Activated T-cell treated with anti-CD3 and anti-CD28 coated beads for 24 hours (primary cell): ENCODE data around the gene CLDN24.

Experiments
- DNase-seq: peaks from one replicate; pipeline ENCODE4 v3.0.0-alpha.2; 2020; ENCODE audit warnings: low read depth

The CLDN24 gene

DNA sequence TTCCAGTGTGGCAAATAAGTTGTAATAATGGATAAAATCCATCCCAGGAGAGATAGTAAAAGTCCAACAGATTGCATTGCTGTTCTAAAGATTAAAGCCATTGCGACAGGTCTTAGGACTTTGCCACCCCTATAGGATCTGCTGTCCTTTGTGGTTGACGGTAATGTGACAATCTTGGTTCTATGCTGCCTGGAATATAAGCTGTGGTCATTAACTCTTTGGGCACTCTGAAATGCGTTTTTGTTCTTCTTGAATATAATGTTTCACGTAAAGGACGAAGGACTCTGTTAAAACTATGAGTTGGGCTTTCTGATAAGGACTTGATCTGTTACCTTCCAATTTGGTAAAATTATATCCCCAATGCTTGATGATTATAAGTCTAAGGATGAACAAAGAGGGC is at the start of gene CLDN24:
Gene CLDN24, minus strand, starts transcription at position 101 of the 400 bp plus-strand sequence. Its CDS starts 0 bp downstream, at position 101.
- no peak for DNase-seq

DNA sequence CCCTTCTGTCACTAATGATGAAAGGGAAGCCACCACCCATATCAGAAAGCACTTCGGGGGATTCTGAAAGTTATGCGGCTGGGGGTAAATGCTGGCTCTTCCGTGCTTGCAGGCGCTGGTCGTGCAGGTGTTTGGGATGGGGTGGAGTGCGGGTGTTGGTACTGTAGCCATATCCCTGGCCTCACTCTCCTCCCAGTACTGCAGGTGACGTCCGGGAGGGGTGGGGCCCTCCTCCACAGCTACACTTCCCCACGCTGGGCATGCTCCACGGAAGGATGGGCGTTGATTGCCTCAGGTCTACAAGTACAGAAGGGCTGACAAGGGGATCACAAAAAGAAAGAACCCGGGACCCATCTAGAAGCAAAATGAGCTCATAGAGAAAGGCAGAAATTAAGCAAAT is 48.6 kb upstream of the CLDN24 start:
- DNase-seq = no peak

DNA sequence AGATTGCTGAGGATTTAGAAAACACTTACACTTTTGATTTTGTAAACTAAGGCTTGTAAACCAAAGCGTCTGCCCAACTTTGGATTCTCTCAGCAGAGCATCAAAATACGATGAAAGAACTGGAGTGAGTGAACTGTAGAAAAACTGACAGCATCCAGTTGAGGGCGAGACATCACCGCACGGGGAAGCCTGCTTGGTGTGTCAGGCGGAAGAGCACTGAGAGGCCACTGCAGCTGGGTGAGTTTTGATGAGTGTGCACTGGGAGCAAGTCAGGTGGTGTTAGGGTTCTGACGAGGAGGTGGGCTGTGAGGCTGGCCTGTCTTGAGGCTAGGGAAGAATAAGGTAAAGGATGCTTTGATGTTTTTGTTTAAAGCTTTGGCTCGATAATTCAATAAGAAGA is 46.8 kb upstream of the CLDN24 start:
- DNase-seq = no peak

DNA sequence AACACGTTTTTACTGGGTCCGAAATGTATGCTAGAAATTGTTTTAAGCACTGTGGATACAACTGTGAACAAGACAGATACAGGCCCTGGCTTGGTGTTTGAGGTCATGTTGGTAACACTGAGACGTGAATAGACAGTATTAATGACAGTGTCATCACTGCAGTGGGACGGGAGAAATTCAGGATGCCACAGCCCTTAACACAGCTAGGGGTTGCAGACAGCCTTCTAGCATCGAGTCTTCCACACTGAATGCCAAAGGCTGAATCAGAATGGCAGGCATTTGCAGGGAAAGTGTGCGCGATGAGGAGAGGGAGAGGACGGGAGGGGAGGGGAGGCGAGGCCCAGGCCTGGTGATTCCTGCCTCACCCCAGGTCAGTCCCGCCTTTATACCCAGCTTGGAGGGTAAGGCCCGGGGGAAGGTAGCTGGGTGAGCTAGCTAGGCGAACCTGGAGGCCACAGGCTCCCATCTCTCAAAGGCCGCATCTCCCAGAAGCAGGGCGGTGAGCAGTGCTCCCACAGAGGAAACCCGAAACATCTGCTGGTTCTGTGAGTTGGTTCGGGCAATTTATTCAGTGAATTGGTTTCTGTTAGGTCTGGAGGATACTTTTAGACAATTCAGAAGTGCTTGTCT is 44.1 kb upstream of the CLDN24 start:
- DNase-seq = no peak

DNA sequence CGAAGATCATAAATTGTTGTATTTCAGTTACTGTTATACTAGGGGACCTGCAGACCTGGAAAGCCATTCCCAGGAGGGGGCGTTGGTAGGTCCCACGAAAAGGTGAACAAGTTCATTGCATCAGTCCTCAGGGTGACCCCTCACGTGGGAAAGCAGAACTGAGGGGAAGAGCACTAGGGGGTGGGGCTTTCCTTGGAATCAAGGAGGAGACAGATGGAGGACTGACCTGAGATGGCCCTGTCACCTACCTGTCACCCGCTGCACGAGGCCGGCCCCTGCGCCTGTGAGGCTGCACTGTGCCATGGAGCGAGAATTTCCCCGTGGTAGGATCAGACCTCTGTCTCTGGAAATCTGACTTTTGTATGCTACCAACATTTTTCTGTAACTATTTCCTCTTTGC is 41.8 kb upstream of the CLDN24 start:
- DNase-seq = no peak

DNA sequence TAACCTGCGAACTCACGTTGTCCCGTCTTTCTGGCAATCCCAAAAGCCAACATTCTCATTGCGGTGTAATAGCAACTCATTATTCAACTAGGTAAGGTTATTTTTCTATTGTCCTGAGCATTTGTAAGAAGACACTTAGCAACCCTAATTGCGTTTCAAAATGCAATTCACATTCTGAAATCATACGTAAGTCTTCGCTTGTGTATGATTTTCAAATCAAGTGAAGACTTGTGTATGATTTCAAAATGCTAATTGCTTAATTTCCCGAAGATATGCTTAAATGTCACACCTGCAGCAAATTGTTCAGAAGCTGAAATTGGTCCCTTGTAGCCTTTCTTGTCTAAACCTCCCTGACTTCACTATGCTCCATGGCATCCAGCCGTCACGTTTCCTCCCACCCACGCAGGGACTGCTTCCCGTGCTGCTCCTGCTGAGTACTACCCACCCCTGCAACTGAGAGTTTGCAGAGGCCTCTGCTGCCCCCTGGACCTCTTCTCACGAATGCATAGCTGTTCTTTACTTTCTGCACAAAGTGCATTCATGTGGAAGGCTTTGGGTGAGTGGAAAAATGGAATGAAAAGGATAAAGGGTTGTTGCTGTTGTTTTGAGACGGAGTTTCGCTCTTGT is 40.8 kb upstream of the CLDN24 start:
- DNase-seq = no peak

DNA sequence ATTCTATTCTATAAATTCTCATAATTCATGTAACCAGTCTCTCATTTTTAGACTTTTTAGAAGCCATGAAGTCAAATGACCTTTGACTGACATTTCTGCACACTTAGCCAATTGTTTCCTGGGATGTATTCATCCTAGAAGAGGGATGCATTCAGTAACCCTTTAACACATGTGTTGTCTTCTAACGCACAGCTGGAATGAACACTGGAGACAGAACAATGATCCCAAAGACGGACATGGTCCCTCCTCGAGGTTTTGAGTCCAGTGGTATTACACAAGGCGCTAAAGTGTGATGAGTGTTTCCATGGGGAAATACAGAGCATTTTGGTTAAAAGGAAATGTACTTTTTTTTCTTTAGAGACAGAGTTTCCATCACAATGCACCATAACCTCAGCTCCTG is 39.8 kb upstream of the CLDN24 start:
- DNase-seq = no peak

DNA sequence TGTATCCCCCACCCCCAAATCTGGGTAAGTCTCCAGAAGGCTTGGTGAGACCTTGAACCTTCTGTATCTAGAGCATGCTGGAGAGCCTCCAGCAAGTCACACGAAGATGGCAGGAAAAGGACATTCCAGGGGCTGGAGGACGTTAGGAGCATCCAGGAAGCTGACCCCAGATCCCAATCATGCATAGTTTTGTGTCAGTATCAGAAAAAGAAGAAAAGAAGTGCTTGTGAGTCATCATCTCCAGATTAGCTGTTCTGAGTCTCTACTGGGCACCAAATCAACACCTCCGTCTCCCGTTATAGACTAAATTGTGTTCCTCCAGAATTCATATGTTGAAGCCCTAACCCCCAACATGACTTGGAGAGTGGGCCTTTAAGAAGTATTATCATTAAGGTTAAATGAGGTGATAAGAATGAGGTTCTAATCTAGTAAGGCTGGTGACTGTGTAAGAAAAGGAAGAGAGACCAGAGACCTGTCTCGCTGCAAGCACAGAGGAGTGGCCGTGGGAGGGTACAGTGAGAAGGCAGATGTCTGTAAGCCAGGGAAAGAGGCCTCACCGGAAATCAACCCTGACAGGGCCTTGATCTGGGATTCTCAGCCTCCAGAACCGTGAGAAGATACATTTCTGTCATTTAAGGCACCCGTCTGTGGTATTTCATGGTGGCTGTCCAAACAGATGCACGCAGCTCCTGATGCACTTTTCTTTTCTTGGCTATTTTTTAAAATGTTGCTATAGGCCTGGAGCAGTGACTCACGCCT is 38.1 kb upstream of the CLDN24 start:
- no peak for DNase-seq

DNA sequence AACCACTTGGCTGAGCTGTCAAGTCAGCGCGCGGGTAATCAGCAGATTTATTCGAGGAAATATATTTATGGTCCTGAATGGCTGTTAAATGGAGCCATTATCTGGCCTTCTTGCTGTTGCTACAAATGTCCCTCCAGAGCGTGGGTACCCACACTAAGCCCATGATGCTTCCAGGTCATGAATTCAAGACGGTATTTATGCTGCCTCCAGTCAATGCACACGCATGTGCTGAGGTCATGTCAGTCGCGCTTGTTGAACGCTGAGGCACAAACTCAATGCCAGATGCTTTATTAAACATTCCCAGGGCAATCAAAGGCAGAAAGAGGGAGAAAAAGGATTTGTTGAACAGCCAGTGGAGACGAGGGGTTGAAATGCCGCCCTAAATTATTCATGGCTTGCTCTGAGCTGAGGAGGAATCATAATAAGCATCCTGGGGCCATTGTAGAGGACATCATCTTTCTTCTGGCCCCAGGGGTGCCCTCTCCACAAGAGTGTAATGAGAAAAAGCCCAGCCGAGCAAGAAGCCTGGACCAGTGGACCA is 36.1 kb upstream of the CLDN24 start:
- DNase-seq = no peak

DNA sequence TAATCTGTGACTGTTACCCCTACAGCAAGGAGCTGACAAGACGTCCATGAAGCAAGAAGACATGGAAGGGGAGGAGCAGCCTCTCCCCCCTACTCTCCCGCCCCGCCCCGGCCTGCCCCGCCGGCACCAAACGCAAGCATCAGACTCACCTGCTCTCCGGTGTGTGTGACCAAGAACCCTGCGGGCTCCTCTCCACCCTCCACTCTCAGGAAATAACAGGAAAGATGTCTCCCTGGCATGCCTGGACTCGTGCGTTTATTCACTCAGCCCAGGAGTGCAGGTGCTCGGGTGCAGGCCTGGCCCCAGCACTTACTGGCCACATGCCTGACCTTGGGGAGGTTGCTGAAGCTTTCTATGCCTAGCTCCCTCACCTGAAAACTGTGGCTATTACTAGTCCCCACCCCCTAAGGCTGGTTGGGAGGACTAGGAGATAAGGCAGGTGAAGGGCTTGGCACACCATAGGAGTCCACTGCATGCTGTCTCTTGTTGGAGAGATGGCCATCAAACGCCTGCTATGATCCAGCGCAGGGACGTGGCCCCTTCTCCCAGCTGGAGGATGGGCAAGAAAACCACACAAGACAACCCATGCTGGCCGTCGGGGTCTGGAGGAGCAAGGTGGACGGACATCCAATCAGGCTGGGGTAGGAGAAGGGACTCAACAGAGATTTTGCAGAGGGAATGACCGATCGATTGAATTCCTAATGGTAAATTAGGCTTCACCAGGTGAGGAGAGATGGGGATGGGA is 34.9 kb upstream of the CLDN24 start:
- no peak for DNase-seq

DNA sequence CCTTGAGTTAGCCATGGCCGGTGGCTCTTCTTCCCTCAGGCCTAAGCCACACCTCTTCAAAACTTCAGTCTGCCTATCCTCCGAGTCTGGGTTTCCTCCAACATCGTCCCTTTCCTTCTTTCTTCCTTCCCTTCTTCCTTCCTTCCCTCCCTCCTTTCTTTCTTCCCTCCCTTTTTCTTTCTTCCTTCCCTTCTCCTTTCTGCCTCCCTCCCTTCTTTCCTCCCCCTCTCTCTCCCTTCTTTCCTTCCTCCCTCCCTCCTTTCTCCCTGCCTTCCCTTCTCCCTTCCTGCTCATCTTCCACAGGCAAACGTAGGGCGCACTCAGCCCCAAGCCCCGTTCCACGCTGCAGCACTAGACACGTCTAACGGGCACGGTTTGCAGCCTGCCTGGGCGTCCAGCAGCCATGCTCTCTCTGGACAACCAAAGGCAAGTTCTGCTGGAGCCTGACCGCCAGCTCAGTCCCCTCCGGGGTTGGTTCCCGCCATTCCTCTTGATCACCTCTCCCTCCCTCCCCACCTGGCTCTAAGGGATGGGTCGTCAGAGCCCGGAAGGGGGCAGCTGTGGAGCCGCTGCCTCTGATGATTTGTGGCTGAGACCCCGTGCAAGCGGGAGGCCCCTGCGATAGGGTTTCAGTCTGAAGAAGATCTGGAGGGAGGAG is 34.1 kb upstream of the CLDN24 start:
- no peak for DNase-seq

DNA sequence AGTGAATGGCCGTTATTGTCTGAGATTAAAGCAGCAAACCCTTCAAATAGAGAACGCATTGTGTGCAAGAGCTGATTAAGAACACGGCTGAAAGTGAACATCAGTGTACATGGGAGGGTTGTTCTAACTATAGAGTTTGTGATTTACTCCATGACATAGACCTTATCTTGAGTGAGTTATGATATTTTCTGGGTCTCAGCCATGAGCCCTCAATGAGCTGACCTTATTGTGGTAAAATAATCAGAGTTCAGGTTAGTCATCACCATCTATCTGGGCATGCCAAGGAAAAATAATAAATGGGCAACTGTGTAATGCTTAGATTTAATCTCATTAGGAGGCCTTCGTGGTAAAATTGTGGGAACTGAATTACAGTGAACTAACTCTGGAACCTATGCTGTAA is 33.2 kb upstream of the CLDN24 start:
- no peak for DNase-seq

DNA sequence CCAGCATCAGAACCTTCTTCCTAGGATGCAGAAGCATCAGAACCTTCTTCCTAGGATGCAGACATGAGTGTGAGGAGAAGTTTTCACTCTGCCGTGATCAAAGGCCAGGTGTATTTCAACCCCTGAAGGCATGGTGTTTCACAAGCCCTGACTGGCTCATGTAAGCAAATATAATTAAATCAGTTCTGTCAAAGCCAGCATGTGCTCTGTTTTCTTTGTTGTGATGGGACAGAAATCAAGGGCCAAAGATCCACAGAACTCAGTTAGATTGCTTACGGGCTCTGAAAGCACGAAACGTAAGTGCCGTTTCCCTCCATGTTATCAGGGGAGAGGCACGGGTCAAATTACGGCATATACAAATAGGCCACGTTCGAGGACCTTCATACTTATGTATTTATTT is 32.0 kb upstream of the CLDN24 start:
- no peak for DNase-seq

DNA sequence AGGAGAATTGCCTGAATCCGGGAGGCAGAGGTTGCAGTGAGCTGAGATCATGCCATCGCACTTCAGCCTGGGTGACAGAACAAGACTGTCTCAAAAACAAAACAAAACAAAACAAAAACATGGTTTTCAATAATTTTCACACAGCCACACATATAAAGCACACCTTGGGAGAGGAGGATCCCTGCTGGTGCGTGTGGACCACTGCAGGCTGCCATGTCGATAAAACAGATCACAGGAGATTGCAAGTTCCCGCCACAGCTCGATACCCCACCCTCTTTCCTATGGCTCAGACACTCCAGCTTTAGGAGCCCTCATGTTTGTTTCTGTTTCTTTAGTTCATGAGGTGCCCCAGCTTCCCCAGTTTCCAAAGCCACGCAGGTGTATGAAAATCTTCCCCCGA is 31.3 kb upstream of the CLDN24 start:
- DNase-seq = no peak

DNA sequence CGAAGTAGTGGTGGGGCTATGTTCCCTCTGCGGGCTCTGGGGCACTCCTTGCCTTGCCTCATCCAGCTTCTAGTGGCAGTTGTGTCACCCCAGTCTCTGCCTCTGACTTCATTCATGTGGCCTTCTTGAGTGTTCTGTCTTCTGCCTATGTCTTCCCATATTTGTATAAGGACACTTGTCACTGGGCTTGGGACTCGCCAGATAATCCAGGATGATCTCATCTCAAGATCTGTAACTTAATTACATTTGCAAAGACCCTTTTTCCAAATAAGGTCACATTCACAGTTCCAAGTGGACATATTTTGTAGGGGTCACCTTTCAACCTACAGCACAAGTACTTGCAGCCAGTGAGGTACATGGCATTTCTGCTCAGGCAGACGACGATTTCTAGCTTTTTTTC is 30.3 kb upstream of the CLDN24 start:
- no peak for DNase-seq

DNA sequence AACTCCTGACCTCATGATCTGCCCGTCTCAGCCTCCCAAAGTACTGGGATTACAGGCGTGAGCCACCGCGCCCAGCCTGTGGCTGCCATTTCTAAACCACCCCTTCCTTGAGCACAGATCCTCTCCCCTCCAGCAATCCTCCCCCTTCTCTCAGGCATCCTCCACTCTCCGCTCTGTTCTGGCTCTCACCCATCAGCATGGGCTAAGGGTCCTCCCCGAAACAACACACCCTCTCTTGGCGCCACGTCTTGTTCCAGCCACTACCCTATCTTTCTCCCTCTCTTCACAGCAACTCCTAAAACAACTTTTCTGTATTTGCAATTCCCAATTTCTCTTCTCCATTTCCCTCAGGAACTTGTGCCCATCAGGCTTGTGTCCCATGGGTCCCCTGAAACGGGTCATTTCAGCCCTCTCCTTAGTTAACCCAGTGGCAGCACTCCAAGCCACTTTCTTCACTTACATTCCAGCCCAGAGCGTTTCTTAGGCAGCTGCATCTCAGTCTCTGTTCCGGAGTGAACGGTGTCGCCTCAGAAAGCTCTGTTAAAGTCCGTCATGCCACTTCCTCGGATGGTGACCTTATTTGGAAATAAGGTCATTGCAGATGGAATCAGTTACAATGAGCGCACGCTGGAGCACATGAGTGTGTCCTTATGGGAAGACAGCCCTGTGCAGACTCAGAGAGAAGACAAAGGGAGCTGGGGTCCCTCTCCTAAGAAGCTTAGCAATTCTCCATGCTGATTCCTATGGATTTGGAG is 28.3 kb upstream of the CLDN24 start:
- no peak for DNase-seq

DNA sequence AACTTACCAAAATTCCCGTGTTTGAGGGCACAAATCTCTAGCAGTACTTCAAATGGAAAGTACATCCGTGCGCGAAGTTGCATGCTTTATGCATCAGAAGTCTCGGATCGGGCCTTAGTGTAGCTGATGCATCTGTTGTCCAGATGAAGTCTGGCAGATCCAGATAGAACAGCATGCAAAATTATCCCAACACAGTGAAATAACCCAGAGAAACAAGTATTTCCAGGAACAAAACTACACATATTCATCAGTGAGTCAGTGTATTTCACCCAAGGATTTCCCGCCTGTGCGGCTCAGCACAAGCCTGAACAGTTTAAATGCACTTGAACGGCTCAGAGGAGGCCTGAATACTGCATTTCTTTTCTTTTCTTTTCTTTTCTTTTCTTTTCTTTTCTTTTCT is 27.4 kb upstream of the CLDN24 start:
- DNase-seq = no peak

DNA sequence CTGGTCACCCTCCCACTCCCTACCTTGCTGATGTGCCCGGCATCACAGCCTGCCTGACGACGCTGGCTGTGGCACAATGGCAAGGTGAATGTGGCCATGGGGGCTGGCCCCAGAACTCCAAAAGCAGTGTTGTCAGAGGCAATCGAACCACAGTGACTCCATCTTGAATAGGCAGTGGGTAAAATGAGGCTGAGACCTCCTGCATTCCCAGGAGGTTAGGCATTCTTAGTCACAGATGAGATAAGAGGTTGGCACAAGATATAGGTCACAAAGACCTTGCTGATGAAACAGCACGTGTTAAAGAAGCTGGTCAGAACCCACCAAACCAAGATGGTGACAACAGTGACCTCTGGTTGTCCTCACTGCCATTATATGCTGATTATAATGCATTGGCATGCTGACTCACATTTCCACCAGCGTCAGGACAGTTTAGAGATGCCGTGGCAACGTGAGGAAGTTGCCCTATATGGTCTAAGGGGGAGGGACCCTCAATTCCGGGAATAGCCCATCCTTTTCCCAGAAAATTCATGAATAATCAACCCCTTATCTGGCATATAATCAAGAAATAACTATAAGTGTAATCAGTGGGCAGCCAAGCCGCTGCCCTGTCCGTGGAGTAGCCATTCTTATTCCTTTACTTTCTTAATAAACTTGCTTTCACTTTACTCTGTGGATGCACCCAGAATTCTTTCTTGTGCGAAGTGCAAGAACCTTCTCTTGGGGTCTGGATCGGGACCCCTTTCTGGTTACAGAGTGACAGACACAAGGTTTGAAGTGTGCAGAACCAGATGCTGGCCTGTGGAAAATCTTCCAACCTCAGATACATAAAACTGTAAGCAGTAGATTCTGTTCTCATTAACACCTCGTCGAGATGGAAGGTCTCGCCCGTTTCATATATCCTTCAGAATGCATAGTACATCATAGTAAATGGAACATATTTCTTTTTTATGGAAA is 26.8 kb upstream of the CLDN24 start:
- peak; percentile 10 for DNase-seq

DNA sequence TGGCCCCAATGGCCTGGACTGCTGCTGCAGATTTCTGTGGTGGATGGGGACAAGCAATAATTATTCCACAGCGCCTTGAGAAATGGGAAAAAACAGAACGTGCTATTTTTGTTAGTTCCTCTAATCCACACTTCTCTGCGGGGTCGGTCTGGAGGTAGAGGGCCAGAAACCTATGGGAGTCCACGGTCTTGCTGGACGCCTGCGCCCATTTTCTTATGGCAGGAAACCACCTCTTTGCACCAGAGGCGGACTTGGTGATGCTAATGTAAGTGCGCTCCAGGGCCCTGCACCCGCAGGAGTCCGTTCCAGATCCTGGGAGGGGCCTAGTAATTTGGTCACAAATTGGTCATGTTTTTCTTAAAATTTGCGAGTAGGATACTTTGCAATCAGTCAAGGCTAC is 25.9 kb upstream of the CLDN24 start:
- DNase-seq = no peak

DNA sequence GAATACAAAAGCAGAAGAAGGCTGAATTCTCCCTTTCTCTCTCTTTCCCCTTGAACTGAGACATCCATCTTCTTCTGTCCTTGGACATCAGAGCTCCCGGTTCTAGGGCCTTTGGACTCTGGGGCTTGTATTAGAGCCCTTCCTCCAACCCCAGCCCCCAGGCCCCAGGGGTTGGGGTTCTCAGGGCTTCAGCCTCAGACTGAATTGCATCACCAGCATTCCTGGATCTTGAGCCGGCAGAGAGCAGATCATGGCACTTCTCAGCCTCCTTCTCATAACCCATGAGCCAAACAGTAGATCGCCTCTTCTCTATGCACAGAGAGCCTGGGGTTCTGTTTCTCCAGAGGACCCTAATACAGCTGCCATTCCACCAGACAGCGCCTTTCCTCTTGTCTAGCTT is 25.3 kb upstream of the CLDN24 start:
- no peak for DNase-seq
